ENCODE results near the gene ADAMTS14. TPM values are rescaled to one million over a fixed set of nuclear protein-coding genes. Genes with fewer than 3 reads are reported as not detected.

ADAMTS14 gene
- total RNA-seq, 2 donors from 2014 or later, result 0.44 to 0.79 TPM

DNA sequence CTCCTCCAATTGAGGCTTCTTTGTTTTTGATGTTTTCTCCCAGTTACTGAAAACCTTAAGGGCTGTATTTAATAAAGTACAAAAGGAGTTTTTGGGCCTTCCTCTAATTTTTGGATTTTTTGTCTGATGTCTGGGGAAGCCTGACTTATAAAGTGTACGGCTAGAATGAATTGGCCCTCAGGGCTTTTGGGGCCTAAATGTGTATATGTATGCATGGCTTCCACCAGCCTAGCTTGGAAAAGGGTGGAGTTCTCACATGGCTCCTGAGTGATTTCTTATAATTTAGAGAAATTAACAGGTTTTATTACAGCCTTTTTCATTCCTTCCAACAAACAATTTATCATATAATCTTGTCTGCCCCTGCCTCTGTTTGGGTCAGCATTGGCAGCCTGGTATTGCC is 123.3 kb downstream of the ADAMTS14 start:
- H3K27ac ChIP-seq (ENCODE audit: low read depth, low read length), result no peak overlapping the region
- H3K36me3 ChIP-seq (ENCODE audit: control insufficient read depth, insufficient read depth, low read length), result no peaks in the 10 kb centered on the region
- no peaks in the 10 kb centered on the region for H3K9me3 ChIP-seq (ENCODE audit: control insufficient read depth, low read length)
- H3K27me3 Mint-ChIP-seq (ENCODE audit: insufficient read depth), result no peaks in the 10 kb centered on the region
- H3K9ac ChIP-seq (ENCODE audit: extremely low read depth, low read length, poor library complexity, severe bottlenecking), result no peak overlapping the region
- H3K4me1 Mint-ChIP-seq, result no peaks in the 10 kb centered on the region
- no peaks in the 10 kb centered on the region for H3K4me1 ChIP-seq (ENCODE audit: control insufficient read depth, insufficient read depth, low read length)
- H3K4me3 Mint-ChIP-seq, result no peak overlapping the region
- H3K36me3 Mint-ChIP-seq (ENCODE audit: low read depth), result no peaks in the 10 kb centered on the region
- no peak for DNase-seq
- no peaks in the 10 kb centered on the region for H3K27me3 ChIP-seq (ENCODE audit: control insufficient read depth, insufficient read depth, low read length, poor library complexity, severe bottlenecking)
- H3K27ac Mint-ChIP-seq, result no peak overlapping the region
- H3K9me3 Mint-ChIP-seq, result no peaks in the 10 kb centered on the region
- no peak for TF ChIP-seq CTCF (conservative IDR thresholded peaks at IDR 0.05)
- H3K4me3 ChIP-seq (ENCODE audit: low read length), result no peak overlapping the region
- 95% methylated on average over 1 of the region's 1 CpG; no CpG with 5 or more reads in 1 of the 2 experiments for WGBS, 2 experiments (ENCODE audit: insufficient coverage in 1 of 2, insufficient read length in 1 of 2)

GRCh38 chr10:70797840-70798239 is 125.5 kb downstream of the ADAMTS14 start:
- Mint-ChIP-seq H3K9me3 (no peaks in the 10 kb centered on the region), H3K4me3 (no peak overlapping the region), H3K27me3 (ENCODE audit: insufficient read depth) (no peaks in the 10 kb centered on the region), H3K36me3 (ENCODE audit: low read depth) (no peaks in the 10 kb centered on the region), H3K4me1 (no peaks in the 10 kb centered on the region), H3K27ac (no peak overlapping the region)
- no peak for TF ChIP-seq CTCF (conservative IDR thresholded peaks at IDR 0.05)
- Histone ChIP-seq H3K27ac (ENCODE audit: low read depth, low read length) (no peak overlapping the region), H3K9me3 (ENCODE audit: control insufficient read depth, low read length) (no peaks in the 10 kb centered on the region), H3K36me3 (ENCODE audit: control insufficient read depth, insufficient read depth, low read length) (no peaks in the 10 kb centered on the region), H3K4me3 (ENCODE audit: low read length) (no peak overlapping the region), H3K9ac (ENCODE audit: extremely low read depth, low read length, poor library complexity, severe bottlenecking) (no peak overlapping the region), H3K27me3 (ENCODE audit: control insufficient read depth, insufficient read depth, low read length, poor library complexity, severe bottlenecking) (no peaks in the 10 kb centered on the region), H3K4me1 (ENCODE audit: control insufficient read depth, insufficient read depth, low read length) (no peaks in the 10 kb centered on the region)
- DNase-seq, result peak; percentile 29
- 92 to 94% methylated on average over 7 of the region's 7 CpGs for WGBS, 2 experiments (ENCODE audit: insufficient coverage in 1 of 2, insufficient read length in 1 of 2)

DNA sequence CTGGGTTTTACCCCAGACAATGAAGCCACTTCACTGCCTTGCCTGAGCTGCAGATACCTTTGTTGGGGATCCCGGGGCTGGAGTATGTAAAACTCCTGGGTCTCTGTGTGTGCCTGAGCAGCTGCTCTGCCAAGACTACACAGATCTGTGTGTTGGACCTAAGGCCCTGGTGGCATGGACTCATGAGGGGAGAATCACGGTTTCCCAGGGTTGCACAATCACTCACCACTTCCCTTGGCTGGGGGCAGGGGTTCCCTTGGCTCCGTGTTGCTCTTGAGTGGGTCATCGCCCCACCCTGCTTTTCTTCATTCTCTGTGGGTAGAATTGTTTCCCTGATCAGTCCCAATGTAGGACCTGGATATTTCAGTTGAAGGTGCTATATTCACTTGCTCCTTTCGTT is 126.8 kb downstream of the ADAMTS14 start:
- H3K36me3 Mint-ChIP-seq (ENCODE audit: low read depth), result no peaks in the 10 kb centered on the region
- Histone ChIP-seq H3K4me3 (ENCODE audit: low read length) (no peak overlapping the region), H3K27ac (ENCODE audit: low read depth, low read length) (no peak overlapping the region), H3K9ac (ENCODE audit: extremely low read depth, low read length, poor library complexity, severe bottlenecking) (no peak overlapping the region), H3K36me3 (ENCODE audit: control insufficient read depth, insufficient read depth, low read length) (no peaks in the 10 kb centered on the region), H3K9me3 (ENCODE audit: control insufficient read depth, low read length) (no peaks in the 10 kb centered on the region), H3K4me1 (ENCODE audit: control insufficient read depth, insufficient read depth, low read length) (no peaks in the 10 kb centered on the region), H3K27me3 (ENCODE audit: control insufficient read depth, insufficient read depth, low read length, poor library complexity, severe bottlenecking) (no peaks in the 10 kb centered on the region)
- H3K27me3 Mint-ChIP-seq (ENCODE audit: insufficient read depth), result no peaks in the 10 kb centered on the region
- no peak overlapping the region for H3K4me3 Mint-ChIP-seq
- no peaks in the 10 kb centered on the region for H3K9me3 Mint-ChIP-seq
- DNase-seq, result no peak
- no peaks in the 10 kb centered on the region for H3K4me1 Mint-ChIP-seq
- H3K27ac Mint-ChIP-seq, result no peak overlapping the region
- no peak for TF ChIP-seq CTCF (conservative IDR thresholded peaks at IDR 0.05)
- WGBS, 2 experiments (ENCODE audit: insufficient coverage in 1 of 2, insufficient read length in 1 of 2), result 85 to 91% methylated on average over 3 to 5 of the region's 5 CpGs

All from endodermal cell (in vitro differentiated cells).